Naive thymus-derived CD4-positive, alpha-beta T cell (primary cell): Measurements from ENCODE around the gene TSC22D1. TPM values are rescaled to one million over a fixed set of nuclear protein-coding genes. Genes with fewer than 3 reads are reported as not detected.

ENCODE experiments used
- ATAC-seq: fragments of 150-1000 bp; cut with Tn5 transposase; 2 replicates; pipeline ENCODE4 v1.10.0; 2021; ENCODE audit warnings: mild to moderate bottlenecking, moderate library complexity
- CTCF ChIA-PET: fragments of 350-600 bp; sonication (Branson Sonifier 250); formaldehyde crosslinking; loops from one replicate; lab custom pipeline; 2021; ENCODE audit warnings: antibody characterized with exemption; lab: Charles Lee
- POLR2A ChIA-PET: fragments of 350-600 bp; sonication (Branson Sonifier 250); formaldehyde crosslinking; loops from one replicate; lab custom pipeline; 2021; ENCODE audit warnings: antibody characterized with exemption, inconsistent platforms; lab: Charles Lee
- DNase-seq, 9 donors: peaks; one replicate each; pipeline versions ENCODE4 v3.0.0 to v3.0.0-alpha.2; 2020 to 2022; ENCODE audit warnings: mixed read lengths in 1 of 9
- H3K27ac ChIP-seq: one replicate; pipeline ENCODE4 v1.7.0; 2013; ENCODE audit warnings: mild to moderate bottlenecking, low read depth, low read length, moderate library complexity
- H3K27me3 ChIP-seq, 2 donors: one replicate each; pipeline ENCODE4 v1.7.0; 2013; ENCODE audit warnings: low read length in 2 of 2, mild to moderate bottlenecking in 2 of 2, moderate library complexity in 2 of 2; ENCODE audit not compliant: control insufficient read depth in 2 of 2, insufficient read depth in 2 of 2
- H3K36me3 ChIP-seq, 3 experiments: 1 replicate in 2 of 3; 2 replicates in 1 of 3; pipeline ENCODE4 v1.7.0; 2013; ENCODE audit warnings: low read length in 3 of 3, mild to moderate bottlenecking in 3 of 3, moderate library complexity in 1 of 3; ENCODE audit not compliant: insufficient read depth in 3 of 3, control insufficient read depth in 2 of 3
- H3K4me1 ChIP-seq, 2 donors: one replicate each; pipeline ENCODE4 v1.7.0; 2013; ENCODE audit warnings: low read length in 2 of 2, mild to moderate bottlenecking in 2 of 2, moderate library complexity in 1 of 2; ENCODE audit not compliant: control insufficient read depth in 2 of 2, insufficient read depth in 2 of 2
- H3K4me3 ChIP-seq: 2 replicates; pipeline ENCODE4 v1.7.0; 2013; ENCODE audit warnings: mild to moderate bottlenecking, low read length
- H3K9me3 ChIP-seq, 3 experiments: 1 replicate in 2 of 3; 2 replicates in 1 of 3; pipeline ENCODE4 v1.7.0; 2013; ENCODE audit warnings: low read length in 3 of 3; ENCODE audit not compliant: control insufficient read depth in 2 of 3
- H3K27ac Mint-ChIP-seq, 9 donors: one replicate each; pipeline ENCODE4 v1.8.0; 2020 to 2022; ENCODE audit warnings: mixed read lengths in 9 of 9, mild to moderate bottlenecking in 8 of 9, moderate library complexity in 5 of 9, inconsistent platforms in 2 of 9
- H3K27me3 Mint-ChIP-seq, 5 donors: one replicate each; pipeline ENCODE4 v1.8.0; 2021 to 2022; ENCODE audit warnings: mixed read lengths in 5 of 5, mild to moderate bottlenecking in 1 of 5
- H3K36me3 Mint-ChIP-seq, 5 donors: one replicate each; pipeline ENCODE4 v1.8.0; 2020 to 2022; ENCODE audit warnings: mixed read lengths in 5 of 5, mild to moderate bottlenecking in 3 of 5, inconsistent platforms in 1 of 5
- H3K4me1 Mint-ChIP-seq, 7 donors: one replicate each; pipeline ENCODE4 v1.8.0; 2020 to 2022; ENCODE audit warnings: mixed read lengths in 7 of 7, mild to moderate bottlenecking in 3 of 7, inconsistent platforms in 1 of 7
- H3K4me3 Mint-ChIP-seq, 10 donors: one replicate each; pipeline ENCODE4 v1.8.0; 2020 to 2022; ENCODE audit warnings: mild to moderate bottlenecking in 10 of 10, mixed read lengths in 10 of 10, moderate library complexity in 6 of 10, inconsistent platforms in 2 of 10
- H3K9me3 Mint-ChIP-seq, 11 donors: one replicate each; pipeline ENCODE4 v1.8.0; 2020 to 2022; ENCODE audit warnings: mixed read lengths in 11 of 11, mild to moderate bottlenecking in 4 of 11, inconsistent platforms in 1 of 11, moderate library complexity in 1 of 11
- intact Hi-C, 2 donors: fragments of 100-400 bp; cut with micrococcal nuclease; formaldehyde crosslinking; loops; one replicate each; pipeline ENCODE4 v1.15.1; 2023
- polyA plus RNA-seq, 2 donors: library from polyadenylated mRNA; unstranded; fragments of 300-500 nt; fragmentation: Illumina TruSeq; gene quantifications; one replicate each; pipeline ENCODE4 v1.2.3, GENCODE V29; 2021
- total RNA-seq, 6 experiments: library from RNA in 5 of 6; stranded (reverse) in 5 of 6; gene quantifications; 1 replicate in 5 of 6; 2 replicates in 1 of 6; pipeline ENCODE4 v1.2.3 and lab custom pipeline; 2021 to 2026

Gene TSC22D1
- total and polyA plus RNA-seq, 7 experiments from 2014 or later: 5.7 to 38.7 (median 29.5) TPM

DNA sequence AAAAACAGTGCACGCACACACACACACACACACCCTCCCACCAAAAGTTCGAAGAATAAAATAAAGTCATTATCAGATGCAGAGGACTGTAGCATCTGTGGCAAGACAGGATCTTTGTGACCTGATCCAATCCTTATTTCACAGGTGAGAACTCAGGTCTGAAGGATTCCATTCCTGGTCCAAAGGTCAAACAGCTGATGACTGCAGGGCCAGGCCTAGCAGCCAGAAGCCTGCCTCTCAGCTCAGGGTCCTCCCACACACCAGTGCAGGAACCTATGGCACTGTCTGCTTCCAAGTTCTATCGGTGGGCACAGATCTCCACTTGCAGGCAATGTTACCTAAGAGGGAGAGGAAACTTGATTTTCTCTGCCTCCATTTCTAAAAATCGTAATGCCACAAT, 145.0 kb downstream of the TSC22D1 start:
- H3K4me1 Mint-ChIP-seq: peaks cover 6 to 18% (median 15%) of the 10 kb centered on the region in 7 donors
- no peak overlapping the region for H3K27ac Mint-ChIP-seq
- H3K36me3 Mint-ChIP-seq: peaks cover 0 to 19% (median 2%) of the 10 kb centered on the region in 5 donors
- H3K9me3 ChIP-seq: no peaks in the 10 kb centered on the region
- H3K36me3 ChIP-seq: no peaks in the 10 kb centered on the region
- no peak overlapping the region for H3K27ac ChIP-seq
- intact Hi-C loops: loop anchor here in 1 of 2 donors (10.0 kb wide), 1 partner anchor 156 kb away; no protein-coding TSS in a partner anchor
- ATAC-seq (no peak), DNase-seq (no peak)
- H3K4me3 Mint-ChIP-seq: no peak overlapping the region
- peaks cover 8 to 9% of the 10 kb centered on the region in 2 donors for H3K4me1 ChIP-seq
- peaks cover 2 to 43% (median 4%) of the 10 kb centered on the region in 5 donors for H3K27me3 Mint-ChIP-seq
- H3K4me3 ChIP-seq: no peak overlapping the region
- CTCF ChIA-PET: no interaction called here
- H3K27me3 ChIP-seq: no peaks in the 10 kb centered on the region
- no peaks in the 10 kb centered on the region for H3K9me3 Mint-ChIP-seq
- POLR2A ChIA-PET: no interaction called here

DNA sequence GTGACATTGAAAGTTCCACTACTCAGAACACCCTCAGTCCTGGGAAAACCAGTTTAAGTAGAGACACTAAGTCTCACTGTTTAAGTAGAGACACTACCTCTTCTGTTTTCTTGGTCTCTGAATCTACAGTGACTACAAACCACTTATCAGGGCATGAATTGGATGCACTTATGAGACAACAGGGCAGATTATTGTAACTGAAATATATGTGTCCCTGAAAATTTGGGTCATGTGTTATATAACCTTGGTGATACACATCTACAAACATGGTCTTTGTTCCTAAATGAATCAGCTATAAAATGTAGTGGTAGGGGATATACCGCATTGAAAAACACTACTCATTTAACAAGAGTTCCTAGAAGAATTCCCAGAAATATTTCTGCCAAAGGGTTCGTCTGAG, 146.8 kb downstream of the TSC22D1 start:
- Histone ChIP-seq H3K36me3 (no peaks in the 10 kb centered on the region), H3K27me3 (no peaks in the 10 kb centered on the region), H3K4me3 (no peak overlapping the region), H3K9me3 (no peaks in the 10 kb centered on the region), H3K4me1 (no peaks in the 10 kb centered on the region), H3K27ac (no peak overlapping the region)
- Mint-ChIP-seq H3K36me3 (peaks cover 0 to 13% (median 0%) of the 10 kb centered on the region in 5 donors), H3K4me1 (peaks cover 0 to 3% (median 0%) of the 10 kb centered on the region in 7 donors), H3K9me3 (no peaks in the 10 kb centered on the region), H3K27me3 (peaks cover 6 to 30% (median 6%) of the 10 kb centered on the region in 5 donors), H3K27ac (no peak overlapping the region), H3K4me3 (no peak overlapping the region)
- CTCF ChIA-PET: interaction anchor here (0.9 kb wide), 1 partner anchor 9 kb away, joined by 4 read pairs; no protein-coding TSS in a partner anchor
- DNase-seq (no peak), ATAC-seq (no peak)
- intact Hi-C loops: no loop called here
- POLR2A ChIA-PET: no interaction called here

DNA sequence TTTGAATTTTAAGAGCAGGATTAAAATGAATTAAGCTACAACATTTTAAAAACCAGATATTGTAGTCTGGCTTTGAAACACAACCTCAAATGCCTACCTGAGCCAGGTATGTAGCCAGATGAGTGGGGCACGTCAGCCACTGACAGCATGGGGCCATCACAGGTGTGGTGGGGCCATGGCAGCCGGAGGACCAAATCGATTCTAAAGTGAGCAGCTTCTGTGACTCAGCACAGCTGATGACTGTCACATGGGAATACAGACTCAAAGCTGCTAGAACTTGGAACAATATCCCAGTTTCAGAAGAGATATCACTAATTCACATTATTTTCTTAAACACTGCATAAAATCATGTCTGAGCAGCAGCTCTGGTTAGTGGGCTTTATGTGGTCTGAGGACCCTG, 149.7 kb downstream of the TSC22D1 start:
- no peak overlapping the region for H3K4me3 ChIP-seq
- Mint-ChIP-seq H3K4me3 (no peak overlapping the region), H3K9me3 (no peaks in the 10 kb centered on the region), H3K27me3 (peaks cover 18 to 32% (median 23%) of the 10 kb centered on the region in 5 donors), H3K36me3 (no peaks in the 10 kb centered on the region), H3K4me1 (peaks cover 0 to 1% (median 0%) of the 10 kb centered on the region in 7 donors), H3K27ac (no peak overlapping the region)
- H3K27ac ChIP-seq: no peak overlapping the region
- H3K9me3 ChIP-seq: no peaks in the 10 kb centered on the region
- H3K36me3 ChIP-seq: no peaks in the 10 kb centered on the region
- DNase-seq (no peak), ATAC-seq (no peak)
- ChIA-PET CTCF (no interaction called here), POLR2A (no interaction called here)
- no peaks in the 10 kb centered on the region for H3K4me1 ChIP-seq
- intact Hi-C loops: no loop called here
- no peaks in the 10 kb centered on the region for H3K27me3 ChIP-seq

DNA sequence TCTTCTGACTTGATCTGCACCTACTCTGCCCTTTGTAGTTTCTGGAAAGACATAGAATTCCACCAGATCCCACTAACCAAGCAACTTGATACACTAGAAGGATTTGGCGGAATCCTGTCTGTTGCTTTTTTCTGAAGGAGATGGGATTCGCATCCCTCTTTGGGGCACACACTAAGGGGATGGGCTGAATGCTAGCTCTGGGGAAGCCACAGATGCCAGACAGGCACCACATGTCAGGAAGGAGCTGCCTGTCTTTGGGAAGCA, 150.4 kb downstream of the TSC22D1 start:
- ChIA-PET CTCF (no interaction called here), POLR2A (no interaction called here)
- H3K4me1 ChIP-seq: no peaks in the 10 kb centered on the region
- H3K27me3 Mint-ChIP-seq: peaks cover 16 to 32% (median 23%) of the 10 kb centered on the region in 5 donors
- ATAC-seq (no peak), DNase-seq (no peak)
- H3K9me3 ChIP-seq: no peaks in the 10 kb centered on the region
- H3K27ac ChIP-seq: no peak overlapping the region
- no peaks in the 10 kb centered on the region for H3K36me3 ChIP-seq
- H3K27ac Mint-ChIP-seq: no peak overlapping the region
- intact Hi-C loops: no loop called here
- no peaks in the 10 kb centered on the region for H3K27me3 ChIP-seq
- peaks cover 0 to 1% (median 0%) of the 10 kb centered on the region in 7 donors for H3K4me1 Mint-ChIP-seq
- no peak overlapping the region for H3K4me3 Mint-ChIP-seq
- H3K36me3 Mint-ChIP-seq: no peaks in the 10 kb centered on the region
- no peak overlapping the region for H3K4me3 ChIP-seq
- no peaks in the 10 kb centered on the region for H3K9me3 Mint-ChIP-seq

DNA sequence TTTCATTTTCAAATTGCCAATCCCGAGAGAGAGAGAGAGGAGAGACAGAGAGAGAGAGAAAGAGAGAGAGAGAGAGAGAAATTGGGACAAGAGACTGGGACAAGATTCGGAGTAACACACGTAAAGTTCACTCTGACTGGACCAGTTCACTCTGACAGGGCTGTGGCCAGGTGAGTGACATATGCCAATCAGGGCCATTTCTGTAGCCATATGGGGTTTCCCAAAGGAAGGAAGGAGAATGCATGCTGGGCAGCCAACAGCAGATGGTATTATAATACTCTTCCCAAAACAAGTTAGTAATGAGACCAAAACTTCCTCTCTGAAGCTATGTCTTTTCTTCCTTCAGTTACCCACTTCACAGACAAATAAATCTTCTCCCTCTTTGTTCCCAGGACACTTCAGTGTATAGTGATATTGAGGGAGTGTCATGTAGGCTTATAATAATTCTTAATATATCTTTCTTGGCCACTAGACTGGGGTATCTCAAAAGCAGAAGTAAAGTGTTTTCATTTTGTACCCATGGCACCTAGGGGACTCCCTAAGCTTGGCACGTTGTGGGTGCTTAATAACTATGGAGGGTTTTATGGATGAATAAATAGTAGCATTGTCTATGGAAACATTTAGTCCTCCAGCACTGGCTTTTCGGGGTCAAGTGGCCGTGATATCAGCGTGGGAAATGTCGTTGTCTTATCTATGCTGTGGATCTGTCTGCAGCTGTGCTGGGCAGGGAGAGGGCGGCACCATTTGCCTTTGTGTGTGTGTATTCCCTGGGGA, 150.9 kb downstream of the TSC22D1 start:
- Histone ChIP-seq H3K27me3 (no peaks in the 10 kb centered on the region), H3K27ac (no peak overlapping the region), H3K4me1 (no peaks in the 10 kb centered on the region), H3K4me3 (no peak overlapping the region), H3K9me3 (no peaks in the 10 kb centered on the region), H3K36me3 (no peaks in the 10 kb centered on the region)
- peaks cover 16 to 32% (median 23%) of the 10 kb centered on the region in 5 donors for H3K27me3 Mint-ChIP-seq
- DNase-seq: no peak
- CTCF ChIA-PET: no interaction called here
- peaks cover 0 to 1% (median 0%) of the 10 kb centered on the region in 7 donors for H3K4me1 Mint-ChIP-seq
- H3K9me3 Mint-ChIP-seq: no peaks in the 10 kb centered on the region
- no peak for ATAC-seq
- POLR2A ChIA-PET: no interaction called here
- H3K36me3 Mint-ChIP-seq: no peaks in the 10 kb centered on the region
- H3K4me3 Mint-ChIP-seq: no peak overlapping the region
- H3K27ac Mint-ChIP-seq: no peak overlapping the region
- intact Hi-C loops: no loop called here

DNA sequence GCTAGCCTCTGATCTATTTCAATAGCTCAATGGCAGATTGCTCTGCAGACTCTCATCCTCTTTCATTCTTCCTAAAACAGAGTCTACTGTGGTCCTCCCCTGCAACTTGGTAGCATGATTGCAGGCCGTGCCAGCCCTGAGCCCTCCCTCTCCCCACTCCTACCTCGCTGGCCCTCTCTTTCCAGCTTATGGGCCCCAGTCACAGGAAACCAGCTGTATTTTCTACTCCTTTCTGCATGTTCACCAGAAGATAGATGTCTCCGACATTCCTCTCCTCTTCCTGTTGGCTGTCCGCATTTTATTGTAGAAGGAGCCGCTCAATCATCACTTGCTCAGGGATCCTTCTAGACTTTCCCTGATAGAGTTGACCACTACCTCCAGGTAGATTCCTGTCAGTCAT, 152.3 kb downstream of the TSC22D1 start:
- Histone ChIP-seq H3K27ac (no peak overlapping the region), H3K9me3 (no peaks in the 10 kb centered on the region), H3K27me3 (no peaks in the 10 kb centered on the region), H3K36me3 (no peaks in the 10 kb centered on the region), H3K4me1 (no peaks in the 10 kb centered on the region), H3K4me3 (no peak overlapping the region)
- intact Hi-C loops: no loop called here
- Mint-ChIP-seq H3K9me3 (no peaks in the 10 kb centered on the region), H3K27ac (no peak overlapping the region), H3K27me3 (peaks cover 16 to 32% (median 23%) of the 10 kb centered on the region in 5 donors), H3K4me1 (peaks cover 0 to 1% (median 0%) of the 10 kb centered on the region in 7 donors), H3K4me3 (no peak overlapping the region), H3K36me3 (no peaks in the 10 kb centered on the region)
- DNase-seq: no peak
- POLR2A ChIA-PET: no interaction called here
- ATAC-seq: no peak
- CTCF ChIA-PET: no interaction called here
